ENCODE results near the gene JAK1. TPM values are rescaled to one million over a fixed set of nuclear protein-coding genes. Genes with fewer than 3 reads are reported as not detected.

JAK1 gene
- total RNA-seq, 1 experiment from 2014 or later = 138 TPM

GRCh38 chr1:64865105-64865757 is 101.1 kb downstream of the JAK1 start:
- in situ Hi-C loops (cut with HindIII; ENCODE audit: low pct_unique_long_range_greater_than_20kb, low sequenced_read_pairs) = no loop called here
- no TSS peak for BruUV-seq (replicated peaks)
- no peak overlapping the region for H3K27ac ChIP-seq (ENCODE audit: low read length)
- no peak for ATAC-seq
- no peaks in the 10 kb centered on the region for H3K9me3 ChIP-seq (ENCODE audit: control insufficient read depth, insufficient read depth, low read depth, low read length)
- no peak overlapping the region for H3K4me3 ChIP-seq (ENCODE audit: low read depth in 2 of 2, low read length in 2 of 2)
- H3K27me3 ChIP-seq (ENCODE audit: control insufficient read depth, insufficient read depth, low read length) = no peaks in the 10 kb centered on the region
- intact Hi-C loops (cut with micrococcal nuclease; ENCODE audit: unreplicated experiment) = no loop called here
- H3K36me3 ChIP-seq (ENCODE audit: control insufficient read depth, insufficient read depth, low read length) = peaks cover 8% of the 10 kb centered on the region
- no peak for TF ChIP-seq CTCF (IDR thresholded peaks at IDR 0.05)
- no peak for TF ChIP-seq REST (IDR thresholded peaks at IDR 0.05; ENCODE audit: insufficient read depth in 1 of 2, low read depth in 2 of 2, low read length in 1 of 2)
- TF ChIP-seq TCF7L2 (IDR thresholded peaks at IDR 0.05; ENCODE audit: low read depth, low read length) = no peak
- no peak for TF ChIP-seq SIN3A (IDR thresholded peaks at IDR 0.05; ENCODE audit: borderline replicate concordance, insufficient read depth, low read depth, low read length)
- TF ChIP-seq POLR2AphosphoS5 (IDR thresholded peaks at IDR 0.05; ENCODE audit: low read depth, low read length) = no peak
- no peak for DNase-seq (ENCODE audit: low read depth, low spot score)
- CTCF ChIA-PET = no interaction called here
- POLR2A ChIA-PET = no interaction called here
- peaks cover 3% of the 10 kb centered on the region; the same call in 1 of the 2 replicates for H3K4me1 ChIP-seq (ENCODE audit: control insufficient read depth, insufficient read depth, low read length)

DNA sequence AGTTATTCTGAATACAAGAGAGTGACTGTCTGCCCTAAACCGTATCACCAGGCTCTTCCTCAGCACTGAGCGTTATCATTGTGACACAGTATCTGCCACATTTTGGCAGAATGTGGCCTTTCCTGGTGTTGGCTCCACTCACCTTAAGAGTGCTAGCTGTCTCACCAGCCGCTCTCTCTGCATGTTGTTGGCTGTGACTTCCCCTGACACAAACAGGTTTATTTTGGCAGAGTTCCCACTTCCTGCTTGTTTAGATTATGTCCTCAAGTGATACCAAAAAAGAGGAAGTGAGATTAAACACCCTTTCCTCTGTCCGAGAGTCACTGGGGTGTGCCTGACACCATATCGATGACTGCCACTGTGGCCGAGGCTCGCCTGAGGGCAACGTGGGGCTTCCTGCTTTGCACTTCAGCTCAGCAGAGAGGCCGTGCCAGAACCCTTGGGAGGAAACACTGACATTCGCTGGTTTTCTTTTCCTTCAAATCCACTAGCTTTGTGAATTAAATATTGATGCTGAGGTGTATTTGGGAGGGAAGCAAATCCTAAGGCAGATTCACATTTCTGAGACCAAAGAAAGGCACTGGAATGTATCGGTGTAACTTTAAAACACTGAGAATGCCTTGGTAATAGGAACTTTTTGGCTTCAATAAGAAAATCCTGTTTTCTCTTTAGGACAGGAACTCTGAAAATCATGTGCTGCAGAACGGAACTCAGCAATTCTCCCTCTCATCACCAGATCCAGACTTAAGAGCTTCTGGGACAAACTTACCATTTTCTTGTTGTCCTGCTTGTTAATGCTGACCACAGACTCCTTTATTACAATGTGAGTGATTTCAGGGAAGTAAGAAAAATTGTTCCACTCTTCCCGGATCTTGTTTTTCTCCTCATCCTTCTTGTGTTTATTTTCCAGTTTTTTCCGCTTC is 102.1 kb downstream of the JAK1 start:
- no peaks in the 10 kb centered on the region for H3K9me3 ChIP-seq (ENCODE audit: control insufficient read depth, insufficient read depth, low read depth, low read length)
- DNase-seq (ENCODE audit: low read depth, low spot score) = no peak
- TF ChIP-seq CTCF (IDR thresholded peaks at IDR 0.05) = no peak
- TF ChIP-seq TCF7L2 (IDR thresholded peaks at IDR 0.05; ENCODE audit: low read depth, low read length) = no peak
- TF ChIP-seq REST (IDR thresholded peaks at IDR 0.05; ENCODE audit: insufficient read depth in 1 of 2, low read depth in 2 of 2, low read length in 1 of 2) = no peak
- TF ChIP-seq SIN3A (IDR thresholded peaks at IDR 0.05; ENCODE audit: borderline replicate concordance, insufficient read depth, low read depth, low read length) = no peak
- TF ChIP-seq POLR2AphosphoS5 (IDR thresholded peaks at IDR 0.05; ENCODE audit: low read depth, low read length) = no peak
- no peak for ATAC-seq
- POLR2A ChIA-PET = interaction anchor here (0.6 kb wide), 1 partner anchor 106 kb away, joined by 12 read pairs; no protein-coding TSS in a partner anchor
- H3K27me3 ChIP-seq (ENCODE audit: control insufficient read depth, insufficient read depth, low read length) = no peaks in the 10 kb centered on the region
- no peak overlapping the region for H3K27ac ChIP-seq (ENCODE audit: low read length)
- H3K4me1 ChIP-seq (ENCODE audit: control insufficient read depth, insufficient read depth, low read length) = peaks cover 3% of the 10 kb centered on the region; the same call in 1 of the 2 replicates
- no peak overlapping the region for H3K4me3 ChIP-seq (ENCODE audit: low read depth in 2 of 2, low read length in 2 of 2)
- intact Hi-C loops (cut with micrococcal nuclease; ENCODE audit: unreplicated experiment) (no loop called here), in situ Hi-C loops (cut with HindIII; ENCODE audit: low pct_unique_long_range_greater_than_20kb, low sequenced_read_pairs) (no loop called here)
- CTCF ChIA-PET = no interaction called here
- H3K36me3 ChIP-seq (ENCODE audit: control insufficient read depth, insufficient read depth, low read length) = peaks cover 8% of the 10 kb centered on the region
- no TSS peak for BruUV-seq (replicated peaks)

Data from Panc1 (cell line).